ENCODE data around the gene RIN1. TPM values are rescaled to one million over a fixed set of nuclear protein-coding genes. Genes with fewer than 3 reads are reported as not detected.
A peak's percentile ranks its signal among the peaks of the same experiment; 100 is the strongest.

The RIN1 gene
- total and polyA plus RNA-seq, 2 of the 13 experiments (the other 11 are each of a cell fraction or from before 2014, with no cell fraction given): 2.4 to 4.1 TPM

DNA sequence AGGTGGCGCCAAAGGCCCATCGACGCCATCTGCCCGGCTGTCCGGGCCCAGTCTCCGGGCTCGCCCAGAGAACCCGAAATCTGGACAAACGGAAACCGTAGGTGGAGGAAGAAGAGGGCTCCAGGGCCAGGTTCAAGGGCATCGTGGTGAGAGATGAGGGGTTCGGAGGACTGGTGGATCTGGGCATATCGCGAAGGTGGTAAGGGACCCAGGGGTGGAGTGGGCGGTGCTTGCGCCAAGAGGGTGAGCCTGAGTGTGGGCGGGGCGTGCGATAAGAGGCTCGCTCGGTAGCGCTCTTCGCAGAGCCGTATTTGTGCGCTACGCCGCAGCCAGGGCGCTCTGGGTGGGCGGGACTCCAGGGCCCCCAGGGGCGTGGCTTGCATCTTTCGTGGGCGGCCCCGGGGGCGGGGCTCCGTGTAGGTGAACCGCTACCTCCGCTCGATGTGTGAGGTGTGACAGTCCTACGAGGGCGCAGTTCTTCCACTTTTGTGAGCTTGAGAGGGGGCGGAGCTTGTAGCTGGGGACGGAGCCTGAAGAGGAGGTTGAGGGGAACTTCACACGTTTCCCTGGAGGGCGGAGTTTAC lies 24.2 kb downstream of the RIN1 start (continued):
- TF ChIP-seq ZNF326 (CRISPR knock-in tag; IDR thresholded peaks at IDR 0.05; ENCODE audit: borderline replicate concordance) (no peak), EP300 (IDR thresholded peaks at IDR 0.05; ENCODE audit: low read depth in 2 of 2, low read length in 2 of 2) (no peak), EP300 (CRISPR knock-in tag; IDR thresholded peaks at IDR 0.05; ENCODE audit: borderline replicate concordance) (no peak), MTA3 (CRISPR knock-in tag; IDR thresholded peaks at IDR 0.05) (no peak), GATAD2A (CRISPR knock-in tag; IDR thresholded peaks at IDR 0.05) (peak; percentile 70)
- TF ChIP-seq, protein P1, sequence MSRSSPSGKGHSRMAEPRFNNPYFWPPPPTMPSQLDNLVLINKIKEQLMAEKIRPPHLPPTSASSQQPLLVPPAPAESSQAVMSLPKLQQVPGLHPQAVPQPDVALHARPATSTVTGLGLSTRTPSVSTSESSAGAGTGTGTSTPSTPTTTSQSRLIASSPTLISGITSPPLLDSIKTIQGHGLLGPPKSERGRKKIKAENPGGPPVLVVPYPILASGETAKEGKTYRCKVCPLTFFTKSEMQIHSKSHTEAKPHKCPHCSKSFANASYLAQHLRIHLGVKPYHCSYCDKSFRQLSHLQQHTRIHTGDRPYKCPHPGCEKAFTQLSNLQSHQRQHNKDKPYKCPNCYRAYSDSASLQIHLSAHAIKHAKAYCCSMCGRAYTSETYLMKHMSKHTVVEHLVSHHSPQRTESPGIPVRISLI (CRISPR knock-in tag; IDR thresholded peaks at IDR 0.05; ENCODE audit: borderline replicate concordance): no peak; the same call in 1 of the 2 replicates
- TF ChIP-seq, protein P2, sequence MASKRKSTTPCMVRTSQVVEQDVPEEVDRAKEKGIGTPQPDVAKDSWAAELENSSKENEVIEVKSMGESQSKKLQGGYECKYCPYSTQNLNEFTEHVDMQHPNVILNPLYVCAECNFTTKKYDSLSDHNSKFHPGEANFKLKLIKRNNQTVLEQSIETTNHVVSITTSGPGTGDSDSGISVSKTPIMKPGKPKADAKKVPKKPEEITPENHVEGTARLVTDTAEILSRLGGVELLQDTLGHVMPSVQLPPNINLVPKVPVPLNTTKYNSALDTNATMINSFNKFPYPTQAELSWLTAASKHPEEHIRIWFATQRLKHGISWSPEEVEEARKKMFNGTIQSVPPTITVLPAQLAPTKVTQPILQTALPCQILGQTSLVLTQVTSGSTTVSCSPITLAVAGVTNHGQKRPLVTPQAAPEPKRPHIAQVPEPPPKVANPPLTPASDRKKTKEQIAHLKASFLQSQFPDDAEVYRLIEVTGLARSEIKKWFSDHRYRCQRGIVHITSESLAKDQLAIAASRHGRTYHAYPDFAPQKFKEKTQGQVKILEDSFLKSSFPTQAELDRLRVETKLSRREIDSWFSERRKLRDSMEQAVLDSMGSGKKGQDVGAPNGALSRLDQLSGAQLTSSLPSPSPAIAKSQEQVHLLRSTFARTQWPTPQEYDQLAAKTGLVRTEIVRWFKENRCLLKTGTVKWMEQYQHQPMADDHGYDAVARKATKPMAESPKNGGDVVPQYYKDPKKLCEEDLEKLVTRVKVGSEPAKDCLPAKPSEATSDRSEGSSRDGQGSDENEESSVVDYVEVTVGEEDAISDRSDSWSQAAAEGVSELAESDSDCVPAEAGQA (IDR thresholded peaks at IDR 0.05; ENCODE audit: low read depth): 0 out of 2 replicates have a peak, but pooled peaks have one; percentile 18
- TF ChIP-seq, protein P2 (CRISPR knock-in tag; IDR thresholded peaks at IDR 0.05; ENCODE audit: borderline replicate concordance): no peak
- TF ChIP-seq, protein P3, sequence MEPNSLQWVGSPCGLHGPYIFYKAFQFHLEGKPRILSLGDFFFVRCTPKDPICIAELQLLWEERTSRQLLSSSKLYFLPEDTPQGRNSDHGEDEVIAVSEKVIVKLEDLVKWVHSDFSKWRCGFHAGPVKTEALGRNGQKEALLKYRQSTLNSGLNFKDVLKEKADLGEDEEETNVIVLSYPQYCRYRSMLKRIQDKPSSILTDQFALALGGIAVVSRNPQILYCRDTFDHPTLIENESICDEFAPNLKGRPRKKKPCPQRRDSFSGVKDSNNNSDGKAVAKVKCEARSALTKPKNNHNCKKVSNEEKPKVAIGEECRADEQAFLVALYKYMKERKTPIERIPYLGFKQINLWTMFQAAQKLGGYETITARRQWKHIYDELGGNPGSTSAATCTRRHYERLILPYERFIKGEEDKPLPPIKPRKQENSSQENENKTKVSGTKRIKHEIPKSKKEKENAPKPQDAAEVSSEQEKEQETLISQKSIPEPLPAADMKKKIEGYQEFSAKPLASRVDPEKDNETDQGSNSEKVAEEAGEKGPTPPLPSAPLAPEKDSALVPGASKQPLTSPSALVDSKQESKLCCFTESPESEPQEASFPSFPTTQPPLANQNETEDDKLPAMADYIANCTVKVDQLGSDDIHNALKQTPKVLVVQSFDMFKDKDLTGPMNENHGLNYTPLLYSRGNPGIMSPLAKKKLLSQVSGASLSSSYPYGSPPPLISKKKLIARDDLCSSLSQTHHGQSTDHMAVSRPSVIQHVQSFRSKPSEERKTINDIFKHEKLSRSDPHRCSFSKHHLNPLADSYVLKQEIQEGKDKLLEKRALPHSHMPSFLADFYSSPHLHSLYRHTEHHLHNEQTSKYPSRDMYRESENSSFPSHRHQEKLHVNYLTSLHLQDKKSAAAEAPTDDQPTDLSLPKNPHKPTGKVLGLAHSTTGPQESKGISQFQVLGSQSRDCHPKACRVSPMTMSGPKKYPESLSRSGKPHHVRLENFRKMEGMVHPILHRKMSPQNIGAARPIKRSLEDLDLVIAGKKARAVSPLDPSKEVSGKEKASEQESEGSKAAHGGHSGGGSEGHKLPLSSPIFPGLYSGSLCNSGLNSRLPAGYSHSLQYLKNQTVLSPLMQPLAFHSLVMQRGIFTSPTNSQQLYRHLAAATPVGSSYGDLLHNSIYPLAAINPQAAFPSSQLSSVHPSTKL (CRISPR knock-in tag; IDR thresholded peaks at IDR 0.05): peak; percentile 58
- TF ChIP-seq, protein P4, sequence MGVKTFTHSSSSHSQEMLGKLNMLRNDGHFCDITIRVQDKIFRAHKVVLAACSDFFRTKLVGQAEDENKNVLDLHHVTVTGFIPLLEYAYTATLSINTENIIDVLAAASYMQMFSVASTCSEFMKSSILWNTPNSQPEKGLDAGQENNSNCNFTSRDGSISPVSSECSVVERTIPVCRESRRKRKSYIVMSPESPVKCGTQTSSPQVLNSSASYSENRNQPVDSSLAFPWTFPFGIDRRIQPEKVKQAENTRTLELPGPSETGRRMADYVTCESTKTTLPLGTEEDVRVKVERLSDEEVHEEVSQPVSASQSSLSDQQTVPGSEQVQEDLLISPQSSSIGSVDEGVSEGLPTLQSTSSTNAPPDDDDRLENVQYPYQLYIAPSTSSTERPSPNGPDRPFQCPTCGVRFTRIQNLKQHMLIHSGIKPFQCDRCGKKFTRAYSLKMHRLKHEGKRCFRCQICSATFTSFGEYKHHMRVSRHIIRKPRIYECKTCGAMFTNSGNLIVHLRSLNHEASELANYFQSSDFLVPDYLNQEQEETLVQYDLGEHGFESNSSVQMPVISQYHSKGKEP (CRISPR knock-in tag; IDR thresholded peaks at IDR 0.05): no peak
- TF ChIP-seq, protein P5, sequence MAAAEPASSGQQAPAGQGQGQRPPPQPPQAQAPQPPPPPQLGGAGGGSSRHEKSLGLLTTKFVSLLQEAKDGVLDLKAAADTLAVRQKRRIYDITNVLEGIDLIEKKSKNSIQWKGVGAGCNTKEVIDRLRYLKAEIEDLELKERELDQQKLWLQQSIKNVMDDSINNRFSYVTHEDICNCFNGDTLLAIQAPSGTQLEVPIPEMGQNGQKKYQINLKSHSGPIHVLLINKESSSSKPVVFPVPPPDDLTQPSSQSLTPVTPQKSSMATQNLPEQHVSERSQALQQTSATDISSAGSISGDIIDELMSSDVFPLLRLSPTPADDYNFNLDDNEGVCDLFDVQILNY (CRISPR knock-in tag; conservative IDR thresholded peaks at IDR 0.05): no peak
- TF ChIP-seq, protein P6, sequence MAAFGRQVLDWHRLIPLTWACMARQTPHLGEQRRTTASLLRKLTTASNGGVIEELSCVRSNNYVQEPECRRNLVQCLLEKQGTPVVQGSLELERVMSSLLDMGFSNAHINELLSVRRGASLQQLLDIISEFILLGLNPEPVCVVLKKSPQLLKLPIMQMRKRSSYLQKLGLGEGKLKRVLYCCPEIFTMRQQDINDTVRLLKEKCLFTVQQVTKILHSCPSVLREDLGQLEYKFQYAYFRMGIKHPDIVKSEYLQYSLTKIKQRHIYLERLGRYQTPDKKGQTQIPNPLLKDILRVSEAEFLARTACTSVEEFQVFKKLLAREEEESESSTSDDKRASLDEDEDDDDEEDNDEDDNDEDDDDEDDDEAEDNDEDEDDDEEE (CRISPR knock-in tag; IDR thresholded peaks at IDR 0.05): no peak
- TF ChIP-seq, protein P7, sequence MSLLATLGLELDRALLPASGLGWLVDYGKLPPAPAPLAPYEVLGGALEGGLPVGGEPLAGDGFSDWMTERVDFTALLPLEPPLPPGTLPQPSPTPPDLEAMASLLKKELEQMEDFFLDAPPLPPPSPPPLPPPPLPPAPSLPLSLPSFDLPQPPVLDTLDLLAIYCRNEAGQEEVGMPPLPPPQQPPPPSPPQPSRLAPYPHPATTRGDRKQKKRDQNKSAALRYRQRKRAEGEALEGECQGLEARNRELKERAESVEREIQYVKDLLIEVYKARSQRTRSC (CRISPR knock-in tag; IDR thresholded peaks at IDR 0.05; ENCODE audit: low read depth): no peak

Measured in HepG2 (cell line).